Measurements from ENCODE around the gene KRT10. TPM values are rescaled to one million over a fixed set of nuclear protein-coding genes. Genes with fewer than 3 reads are reported as not detected.

The KRT10 gene
- total and polyA plus RNA-seq, 9 of the 15 experiments (the other 6 are each of a cell fraction or from before 2014, with no cell fraction given): 47.0 to 179 (median 76.2) TPM

DNA sequence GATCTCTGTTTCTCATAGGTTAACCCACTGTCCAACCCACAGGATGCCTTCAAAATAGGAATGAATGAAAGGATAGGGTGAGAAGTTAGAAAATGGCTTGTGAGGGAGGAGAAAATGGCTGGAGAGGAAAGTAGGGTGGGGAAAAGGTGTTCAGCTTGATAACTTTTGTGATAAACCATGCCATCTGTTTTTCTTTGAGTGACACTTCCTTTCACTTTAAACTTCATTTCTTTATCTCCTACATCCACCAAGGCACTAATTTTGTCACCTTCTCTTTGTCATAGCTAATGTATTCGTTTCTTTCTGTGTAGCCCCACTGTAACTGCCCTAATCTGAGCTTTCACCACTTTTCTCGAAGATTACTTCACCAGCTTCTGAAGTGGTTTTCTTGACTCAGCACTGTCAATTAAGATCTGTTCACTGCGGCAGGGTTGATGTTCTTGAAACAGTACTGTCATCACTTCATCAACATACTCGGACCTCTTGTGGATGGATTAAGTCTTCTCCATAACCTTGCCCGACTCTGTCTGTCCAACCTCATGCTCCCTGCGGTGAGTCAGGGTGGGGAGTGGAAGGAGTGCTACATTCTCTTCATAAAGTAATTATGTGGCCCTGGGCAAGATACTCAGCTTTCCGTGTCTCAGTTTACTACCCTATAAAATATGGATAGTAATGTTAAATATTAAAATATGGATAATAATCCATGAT is 5.5 kb upstream of the KRT10 start (continued):
- TF ChIP-seq, protein P1, sequence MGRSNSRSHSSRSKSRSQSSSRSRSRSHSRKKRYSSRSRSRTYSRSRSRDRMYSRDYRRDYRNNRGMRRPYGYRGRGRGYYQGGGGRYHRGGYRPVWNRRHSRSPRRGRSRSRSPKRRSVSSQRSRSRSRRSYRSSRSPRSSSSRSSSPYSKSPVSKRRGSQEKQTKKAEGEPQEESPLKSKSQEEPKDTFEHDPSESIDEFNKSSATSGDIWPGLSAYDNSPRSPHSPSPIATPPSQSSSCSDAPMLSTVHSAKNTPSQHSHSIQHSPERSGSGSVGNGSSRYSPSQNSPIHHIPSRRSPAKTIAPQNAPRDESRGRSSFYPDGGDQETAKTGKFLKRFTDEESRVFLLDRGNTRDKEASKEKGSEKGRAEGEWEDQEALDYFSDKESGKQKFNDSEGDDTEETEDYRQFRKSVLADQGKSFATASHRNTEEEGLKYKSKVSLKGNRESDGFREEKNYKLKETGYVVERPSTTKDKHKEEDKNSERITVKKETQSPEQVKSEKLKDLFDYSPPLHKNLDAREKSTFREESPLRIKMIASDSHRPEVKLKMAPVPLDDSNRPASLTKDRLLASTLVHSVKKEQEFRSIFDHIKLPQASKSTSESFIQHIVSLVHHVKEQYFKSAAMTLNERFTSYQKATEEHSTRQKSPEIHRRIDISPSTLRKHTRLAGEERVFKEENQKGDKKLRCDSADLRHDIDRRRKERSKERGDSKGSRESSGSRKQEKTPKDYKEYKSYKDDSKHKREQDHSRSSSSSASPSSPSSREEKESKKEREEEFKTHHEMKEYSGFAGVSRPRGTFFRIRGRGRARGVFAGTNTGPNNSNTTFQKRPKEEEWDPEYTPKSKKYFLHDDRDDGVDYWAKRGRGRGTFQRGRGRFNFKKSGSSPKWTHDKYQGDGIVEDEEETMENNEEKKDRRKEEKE (IDR thresholded peaks at IDR 0.05; ENCODE audit: borderline replicate concordance in 1 of 2, control insufficient read depth in 1 of 2, low read depth in 2 of 2, low read length in 1 of 2): peak in 1 of 2 experiments; percentile 91; a peak in 2 of 4 replicates
- TF ChIP-seq ZBTB7A (IDR thresholded peaks at IDR 0.05; ENCODE audit: borderline replicate concordance, control insufficient read depth, low read depth, low read length) (no peak), MAFK (IDR thresholded peaks at IDR 0.05; ENCODE audit: low read length) (peak; percentile 85), HDAC1 (IDR thresholded peaks at IDR 0.05) (peak; percentile 45 to 96; a peak in 2 of 4 replicates), ARHGAP35 (IDR thresholded peaks at IDR 0.05; ENCODE audit: partially characterized antibody) (peak; percentile 57), RBM39 (optimal IDR thresholded peaks at IDR 0.05; ENCODE audit: low read depth, low read length) (no peak), RBM15 (IDR thresholded peaks at IDR 0.05; ENCODE audit: insufficient read depth, low read length) (no peak), TAF1 (IDR thresholded peaks at IDR 0.05; ENCODE audit: control insufficient read depth, extremely low read depth, insufficient read depth, low read length, severe bottlenecking) (peak; percentile 70), ARID1B (IDR thresholded peaks at IDR 0.05) (peak; percentile 99), ATF7 (IDR thresholded peaks at IDR 0.05) (peak; percentile 92), TAL1 (IDR thresholded peaks at IDR 0.05) (peak; percentile 97), MTA3 (IDR thresholded peaks at IDR 0.05; ENCODE audit: borderline replicate concordance) (peak; percentile 78), ZNF445 (CRISPR knock-in tag; IDR thresholded peaks at IDR 0.05; ENCODE audit: low read depth) (no peak)
- TF ChIP-seq, protein P2, sequence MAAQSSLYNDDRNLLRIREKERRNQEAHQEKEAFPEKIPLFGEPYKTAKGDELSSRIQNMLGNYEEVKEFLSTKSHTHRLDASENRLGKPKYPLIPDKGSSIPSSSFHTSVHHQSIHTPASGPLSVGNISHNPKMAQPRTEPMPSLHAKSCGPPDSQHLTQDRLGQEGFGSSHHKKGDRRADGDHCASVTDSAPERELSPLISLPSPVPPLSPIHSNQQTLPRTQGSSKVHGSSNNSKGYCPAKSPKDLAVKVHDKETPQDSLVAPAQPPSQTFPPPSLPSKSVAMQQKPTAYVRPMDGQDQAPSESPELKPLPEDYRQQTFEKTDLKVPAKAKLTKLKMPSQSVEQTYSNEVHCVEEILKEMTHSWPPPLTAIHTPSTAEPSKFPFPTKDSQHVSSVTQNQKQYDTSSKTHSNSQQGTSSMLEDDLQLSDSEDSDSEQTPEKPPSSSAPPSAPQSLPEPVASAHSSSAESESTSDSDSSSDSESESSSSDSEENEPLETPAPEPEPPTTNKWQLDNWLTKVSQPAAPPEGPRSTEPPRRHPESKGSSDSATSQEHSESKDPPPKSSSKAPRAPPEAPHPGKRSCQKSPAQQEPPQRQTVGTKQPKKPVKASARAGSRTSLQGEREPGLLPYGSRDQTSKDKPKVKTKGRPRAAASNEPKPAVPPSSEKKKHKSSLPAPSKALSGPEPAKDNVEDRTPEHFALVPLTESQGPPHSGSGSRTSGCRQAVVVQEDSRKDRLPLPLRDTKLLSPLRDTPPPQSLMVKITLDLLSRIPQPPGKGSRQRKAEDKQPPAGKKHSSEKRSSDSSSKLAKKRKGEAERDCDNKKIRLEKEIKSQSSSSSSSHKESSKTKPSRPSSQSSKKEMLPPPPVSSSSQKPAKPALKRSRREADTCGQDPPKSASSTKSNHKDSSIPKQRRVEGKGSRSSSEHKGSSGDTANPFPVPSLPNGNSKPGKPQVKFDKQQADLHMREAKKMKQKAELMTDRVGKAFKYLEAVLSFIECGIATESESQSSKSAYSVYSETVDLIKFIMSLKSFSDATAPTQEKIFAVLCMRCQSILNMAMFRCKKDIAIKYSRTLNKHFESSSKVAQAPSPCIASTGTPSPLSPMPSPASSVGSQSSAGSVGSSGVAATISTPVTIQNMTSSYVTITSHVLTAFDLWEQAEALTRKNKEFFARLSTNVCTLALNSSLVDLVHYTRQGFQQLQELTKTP (IDR thresholded peaks at IDR 0.05; ENCODE audit: low read depth in 1 of 2, partially characterized antibody in 2 of 2): peak; percentile 69 to 90
- TF ChIP-seq, protein P3, sequence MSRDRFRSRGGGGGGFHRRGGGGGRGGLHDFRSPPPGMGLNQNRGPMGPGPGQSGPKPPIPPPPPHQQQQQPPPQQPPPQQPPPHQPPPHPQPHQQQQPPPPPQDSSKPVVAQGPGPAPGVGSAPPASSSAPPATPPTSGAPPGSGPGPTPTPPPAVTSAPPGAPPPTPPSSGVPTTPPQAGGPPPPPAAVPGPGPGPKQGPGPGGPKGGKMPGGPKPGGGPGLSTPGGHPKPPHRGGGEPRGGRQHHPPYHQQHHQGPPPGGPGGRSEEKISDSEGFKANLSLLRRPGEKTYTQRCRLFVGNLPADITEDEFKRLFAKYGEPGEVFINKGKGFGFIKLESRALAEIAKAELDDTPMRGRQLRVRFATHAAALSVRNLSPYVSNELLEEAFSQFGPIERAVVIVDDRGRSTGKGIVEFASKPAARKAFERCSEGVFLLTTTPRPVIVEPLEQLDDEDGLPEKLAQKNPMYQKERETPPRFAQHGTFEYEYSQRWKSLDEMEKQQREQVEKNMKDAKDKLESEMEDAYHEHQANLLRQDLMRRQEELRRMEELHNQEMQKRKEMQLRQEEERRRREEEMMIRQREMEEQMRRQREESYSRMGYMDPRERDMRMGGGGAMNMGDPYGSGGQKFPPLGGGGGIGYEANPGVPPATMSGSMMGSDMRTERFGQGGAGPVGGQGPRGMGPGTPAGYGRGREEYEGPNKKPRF (IDR thresholded peaks at IDR 0.05; ENCODE audit: low read depth, low read length): no peak
- TF ChIP-seq, protein P4, sequence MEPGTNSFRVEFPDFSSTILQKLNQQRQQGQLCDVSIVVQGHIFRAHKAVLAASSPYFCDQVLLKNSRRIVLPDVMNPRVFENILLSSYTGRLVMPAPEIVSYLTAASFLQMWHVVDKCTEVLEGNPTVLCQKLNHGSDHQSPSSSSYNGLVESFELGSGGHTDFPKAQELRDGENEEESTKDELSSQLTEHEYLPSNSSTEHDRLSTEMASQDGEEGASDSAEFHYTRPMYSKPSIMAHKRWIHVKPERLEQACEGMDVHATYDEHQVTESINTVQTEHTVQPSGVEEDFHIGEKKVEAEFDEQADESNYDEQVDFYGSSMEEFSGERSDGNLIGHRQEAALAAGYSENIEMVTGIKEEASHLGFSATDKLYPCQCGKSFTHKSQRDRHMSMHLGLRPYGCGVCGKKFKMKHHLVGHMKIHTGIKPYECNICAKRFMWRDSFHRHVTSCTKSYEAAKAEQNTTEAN (CRISPR knock-in tag; IDR thresholded peaks at IDR 0.05): no peak
